Measurements from ENCODE around the gene PNKP. TPM values are rescaled to one million over a fixed set of nuclear protein-coding genes. Genes with fewer than 3 reads are reported as not detected.

Gene PNKP
- total RNA-seq, 1 experiment from 2014 or later, result 130 TPM

GRCh38 chr19:49857061-49857837, 10.1 kb downstream of the PNKP start:
- DNase-seq (ENCODE audit: low spot score), result no peak
- H3K9me3 ChIP-seq (ENCODE audit: low read depth, low read length, poor library complexity, severe bottlenecking), result no peaks in the 10 kb centered on the region
- no peak overlapping the region for H3K4me3 ChIP-seq (ENCODE audit: low read depth, low read length, poor library complexity, severe bottlenecking)
- H3K27ac ChIP-seq (ENCODE audit: low read depth, low read length, poor library complexity, severe bottlenecking), result no peak overlapping the region
- H3K27me3 ChIP-seq (replicated peaks; ENCODE audit: insufficient read depth, low read depth, low read length, poor library complexity), result no peaks in the 10 kb centered on the region
- peaks cover 73% of the 10 kb centered on the region for H3K36me3 ChIP-seq (ENCODE audit: insufficient read depth, low read length, poor library complexity, severe bottlenecking)
- CTCF ChIA-PET, result no interaction called here
- BruUV-seq (replicated peaks), result no TSS peak
- POLR2A ChIA-PET (ENCODE audit: low non-redundant PET), result no interaction called here
- H3K4me1 ChIP-seq (ENCODE audit: insufficient read depth, low read length, poor library complexity, severe bottlenecking), result peaks cover 18% of the 10 kb centered on the region
- TF ChIP-seq CTCF (conservative IDR thresholded peaks at IDR 0.05; ENCODE audit: low read depth, low read length) (no peak), EZH2 (IDR thresholded peaks at IDR 0.05; ENCODE audit: borderline replicate concordance, low read depth, low read length, poor library complexity, severe bottlenecking) (no peak)
- intact Hi-C loops (cut with micrococcal nuclease; ENCODE audit: unreplicated experiment), result no loop called here

DNA sequence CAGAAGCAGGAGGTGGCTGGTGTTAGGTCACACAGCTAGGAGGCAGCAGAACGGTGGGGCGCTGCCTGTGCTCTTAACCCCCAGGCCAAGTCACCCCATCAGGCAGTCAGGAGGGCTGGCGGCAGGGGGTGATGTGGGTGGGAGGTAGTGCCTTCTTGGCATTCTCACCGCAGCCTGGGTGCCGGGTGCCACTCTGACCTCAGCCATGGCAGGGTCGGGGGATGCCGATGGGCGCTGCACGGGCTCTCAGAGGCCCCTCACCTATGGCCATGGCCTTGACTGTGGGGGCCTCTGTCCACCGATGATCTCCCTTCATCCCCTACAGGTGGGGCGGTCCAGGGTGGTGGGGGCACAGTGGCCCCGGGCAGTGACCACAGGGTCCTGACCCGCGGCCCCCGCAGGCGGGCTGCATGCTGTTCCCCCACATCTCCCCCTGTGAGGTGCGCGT, 10.8 kb downstream of the PNKP start:
- Histone ChIP-seq H3K27ac (ENCODE audit: low read depth, low read length, poor library complexity, severe bottlenecking) (no peak overlapping the region), H3K27me3 (replicated peaks; ENCODE audit: insufficient read depth, low read depth, low read length, poor library complexity) (no peaks in the 10 kb centered on the region), H3K4me1 (ENCODE audit: insufficient read depth, low read length, poor library complexity, severe bottlenecking) (peaks cover 18% of the 10 kb centered on the region), H3K36me3 (ENCODE audit: insufficient read depth, low read length, poor library complexity, severe bottlenecking) (peaks cover 68% of the 10 kb centered on the region), H3K4me3 (ENCODE audit: low read depth, low read length, poor library complexity, severe bottlenecking) (no peak overlapping the region), H3K9me3 (ENCODE audit: low read depth, low read length, poor library complexity, severe bottlenecking) (no peaks in the 10 kb centered on the region)
- intact Hi-C loops (cut with micrococcal nuclease; ENCODE audit: unreplicated experiment), result no loop called here
- ChIA-PET POLR2A (ENCODE audit: low non-redundant PET) (no interaction called here), CTCF (no interaction called here)
- TF ChIP-seq CTCF (conservative IDR thresholded peaks at IDR 0.05; ENCODE audit: low read depth, low read length) (no peak), EZH2 (IDR thresholded peaks at IDR 0.05; ENCODE audit: borderline replicate concordance, low read depth, low read length, poor library complexity, severe bottlenecking) (no peak)
- DNase-seq (ENCODE audit: low spot score), result no peak
- no TSS peak for BruUV-seq (replicated peaks)

- no peak for DNase-seq (ENCODE audit: low spot score)
- ChIA-PET CTCF (no interaction called here), POLR2A (ENCODE audit: low non-redundant PET) (no interaction called here)
- no TSS peak for BruUV-seq (replicated peaks)
- Histone ChIP-seq H3K4me3 (ENCODE audit: low read depth, low read length, poor library complexity, severe bottlenecking) (no peak overlapping the region), H3K27me3 (replicated peaks; ENCODE audit: insufficient read depth, low read depth, low read length, poor library complexity) (no peaks in the 10 kb centered on the region), H3K36me3 (ENCODE audit: insufficient read depth, low read length, poor library complexity, severe bottlenecking) (peaks cover 61% of the 10 kb centered on the region), H3K4me1 (ENCODE audit: insufficient read depth, low read length, poor library complexity, severe bottlenecking) (peaks cover 17% of the 10 kb centered on the region), H3K27ac (ENCODE audit: low read depth, low read length, poor library complexity, severe bottlenecking) (no peak overlapping the region), H3K9me3 (ENCODE audit: low read depth, low read length, poor library complexity, severe bottlenecking) (no peaks in the 10 kb centered on the region)
- intact Hi-C loops (cut with micrococcal nuclease; ENCODE audit: unreplicated experiment), result no loop called here
- TF ChIP-seq EZH2 (IDR thresholded peaks at IDR 0.05; ENCODE audit: borderline replicate concordance, low read depth, low read length, poor library complexity, severe bottlenecking) (no peak), CTCF (conservative IDR thresholded peaks at IDR 0.05; ENCODE audit: low read depth, low read length) (no peak)
These were observed 11.5 kb downstream of the PNKP start for GRCh38 chr19:49855676-49856573.
